ENCODE results near the gene NUP62.

Gene NUP62

DNA sequence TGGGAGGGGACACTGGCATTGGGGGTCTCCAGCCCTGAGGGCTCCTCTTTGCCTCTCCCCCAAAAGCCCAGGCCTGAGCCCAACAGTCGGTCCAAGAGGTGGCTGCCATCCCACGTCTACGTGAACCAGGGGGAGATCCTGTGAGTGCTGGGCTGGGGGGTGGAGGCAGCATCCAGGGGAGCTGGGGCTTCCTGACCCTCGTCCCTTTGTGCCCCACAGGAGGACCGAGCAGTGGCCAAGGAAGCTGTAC is 71.5 kb downstream of the NUP62 start:
- DNase-seq (ENCODE audit: low read depth, low spot score): no peak
- TF ChIP-seq, protein P1, sequence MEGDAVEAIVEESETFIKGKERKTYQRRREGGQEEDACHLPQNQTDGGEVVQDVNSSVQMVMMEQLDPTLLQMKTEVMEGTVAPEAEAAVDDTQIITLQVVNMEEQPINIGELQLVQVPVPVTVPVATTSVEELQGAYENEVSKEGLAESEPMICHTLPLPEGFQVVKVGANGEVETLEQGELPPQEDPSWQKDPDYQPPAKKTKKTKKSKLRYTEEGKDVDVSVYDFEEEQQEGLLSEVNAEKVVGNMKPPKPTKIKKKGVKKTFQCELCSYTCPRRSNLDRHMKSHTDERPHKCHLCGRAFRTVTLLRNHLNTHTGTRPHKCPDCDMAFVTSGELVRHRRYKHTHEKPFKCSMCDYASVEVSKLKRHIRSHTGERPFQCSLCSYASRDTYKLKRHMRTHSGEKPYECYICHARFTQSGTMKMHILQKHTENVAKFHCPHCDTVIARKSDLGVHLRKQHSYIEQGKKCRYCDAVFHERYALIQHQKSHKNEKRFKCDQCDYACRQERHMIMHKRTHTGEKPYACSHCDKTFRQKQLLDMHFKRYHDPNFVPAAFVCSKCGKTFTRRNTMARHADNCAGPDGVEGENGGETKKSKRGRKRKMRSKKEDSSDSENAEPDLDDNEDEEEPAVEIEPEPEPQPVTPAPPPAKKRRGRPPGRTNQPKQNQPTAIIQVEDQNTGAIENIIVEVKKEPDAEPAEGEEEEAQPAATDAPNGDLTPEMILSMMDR (IDR thresholded peaks at IDR 0.05; ENCODE audit: insufficient read depth, low read length, missing control alignments): no peak
- ChIA-PET POLR2A (interaction anchor here (2.0 to 2.3 kb wide), 2 partner anchors 11 to 18 kb away, joined by 7 to 13 read pairs; no protein-coding TSS in a partner anchor), CTCF (interaction anchor here (1.0 kb wide), 1 partner anchor 14 kb away, joined by 3 read pairs; no protein-coding TSS in a partner anchor)
- no peak overlapping the region for H3K4me3 ChIP-seq (ENCODE audit: low read depth, low read length)

DNA sequence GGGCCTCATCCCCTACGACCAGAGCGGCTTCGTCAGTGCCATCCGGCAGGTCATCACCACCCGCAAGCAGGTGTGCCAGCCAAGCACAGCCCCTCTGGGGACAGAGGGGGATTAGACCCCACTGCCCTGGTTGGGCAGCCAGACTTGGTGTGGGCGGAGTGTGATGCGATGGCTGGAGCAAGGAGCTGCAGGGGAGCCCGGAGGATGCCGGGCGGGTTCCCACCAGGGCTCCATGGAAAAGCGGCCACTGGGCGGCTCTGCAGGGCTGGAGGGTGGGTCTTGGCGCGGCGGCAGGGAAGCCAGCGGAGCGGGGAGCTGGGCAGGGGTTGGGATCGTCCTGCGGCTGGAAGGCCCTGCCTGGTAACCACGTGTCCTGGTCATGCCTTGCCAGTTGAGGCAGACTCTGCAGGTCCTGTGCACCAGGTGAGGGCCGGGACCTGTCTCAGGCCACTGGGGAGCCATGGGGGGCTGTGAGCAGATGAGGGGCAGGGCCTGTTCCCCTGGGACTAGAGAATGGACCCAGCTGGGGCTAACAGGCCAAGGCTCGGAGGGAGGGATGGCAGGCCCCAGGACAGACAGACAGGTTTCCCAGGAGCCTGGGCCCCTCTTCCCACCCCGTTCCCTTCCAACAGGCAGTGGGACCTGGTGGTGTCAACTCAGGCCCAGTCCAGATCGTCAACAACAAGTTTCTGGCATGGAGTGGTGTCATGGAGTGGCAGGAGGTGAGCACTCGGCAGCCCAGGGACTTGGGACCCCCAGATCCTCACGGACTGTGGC is 72.1 kb downstream of the NUP62 start:
- ChIA-PET CTCF (interaction anchor here (1.0 kb wide), 1 partner anchor 13 kb away, joined by 3 read pairs; no protein-coding TSS in a partner anchor), POLR2A (no interaction called here)
- H3K4me3 ChIP-seq (ENCODE audit: low read depth, low read length): no peak overlapping the region
- DNase-seq (ENCODE audit: low read depth, low spot score): no peak
- TF ChIP-seq, protein P1 (IDR thresholded peaks at IDR 0.05; ENCODE audit: insufficient read depth, low read length, missing control alignments): no peak
